ENCODE data around the gene SF3B5. TPM values are rescaled to one million over a fixed set of nuclear protein-coding genes. Genes with fewer than 3 reads are reported as not detected.

SF3B5 gene
- total and polyA plus RNA-seq, 9 of the 15 experiments (the other 6 are each of a cell fraction or from before 2014, with no cell fraction given): 238 to 1,211 (median 407) TPM

GRCh38 chr6:144063744-144064401 lies 31.5 kb downstream of the SF3B5 start (continued):
- TF ChIP-seq ARID3B (CRISPR knock-in tag; IDR thresholded peaks at IDR 0.05; ENCODE audit: borderline replicate concordance) (no peak), SAFB (IDR thresholded peaks at IDR 0.05; ENCODE audit: borderline replicate concordance, low read depth, low read length) (peak; percentile 62), MLLT1 (IDR thresholded peaks at IDR 0.05) (no peak), EP400 (IDR thresholded peaks at IDR 0.05) (peak; percentile 81), ZNF57 (CRISPR knock-in tag; IDR thresholded peaks at IDR 0.05) (no peak), BCLAF1 (IDR thresholded peaks at IDR 0.05; ENCODE audit: borderline replicate concordance in 1 of 2, control insufficient read depth in 1 of 2, low read depth in 2 of 2, low read length in 1 of 2) (0 out of 4 replicates have a peak, but pooled peaks of 1 of the 2 experiments have one; percentile 53), U2AF1 (optimal IDR thresholded peaks at IDR 0.05; ENCODE audit: low read depth, low read length) (peak; percentile 58), ZNF354B (CRISPR knock-in tag; IDR thresholded peaks at IDR 0.05) (no peak), NFIC (IDR thresholded peaks at IDR 0.05) (0 out of 2 replicates have a peak, but pooled peaks have one; percentile 38), E2F5 (CRISPR knock-in tag; IDR thresholded peaks at IDR 0.05) (peak; percentile 30; the same call in 1 of the 2 replicates), PCBP1 (IDR thresholded peaks at IDR 0.05; ENCODE audit: low read depth, low read length, poor library complexity, severe bottlenecking) (peak; percentile 70), MAX (CRISPR knock-in tag; IDR thresholded peaks at IDR 0.05) (peak; percentile 80), ZNF121 (CRISPR knock-in tag; conservative IDR thresholded peaks at IDR 0.05) (no peak), CREB3 (tag; conservative IDR thresholded peaks at IDR 0.05; ENCODE audit: low read depth) (no peak), TCF3 (CRISPR knock-in tag; IDR thresholded peaks at IDR 0.05) (no peak), CEBPB (tag; IDR thresholded peaks at IDR 0.05) (no peak), ZNF165 (CRISPR knock-in tag; IDR thresholded peaks at IDR 0.05; ENCODE audit: borderline replicate concordance) (no peak), ZNF699 (CRISPR knock-in tag; IDR thresholded peaks at IDR 0.05; ENCODE audit: insufficient replicate concordance) (no peak)
